GM20431 (cell line): ENCODE results near the gene SMARCE1.

ENCODE experiments used
- in situ Hi-C: fragments of 300-500 bp; cut with MseI, MboI; formaldehyde crosslinking; loops from one replicate; pipeline ENCODE4 v1.15.0; 2020; ENCODE audit warnings: low sequenced_read_pairs; ENCODE audit not compliant: unreplicated experiment

The SMARCE1 gene

GRCh38 chr17:40647624-40648383 lies at the start of gene SMARCE1:
TSS of gene SMARCE1 (minus strand) at chr17:40647818. CDS start at chr17:40645802, 2,016 bp downstream.
- in situ Hi-C loops: no loop called here

- in situ Hi-C loops: no loop called here
Observed at GRCh38 chr17:40697297-40697696, 49.7 kb upstream of the SMARCE1 start.

DNA sequence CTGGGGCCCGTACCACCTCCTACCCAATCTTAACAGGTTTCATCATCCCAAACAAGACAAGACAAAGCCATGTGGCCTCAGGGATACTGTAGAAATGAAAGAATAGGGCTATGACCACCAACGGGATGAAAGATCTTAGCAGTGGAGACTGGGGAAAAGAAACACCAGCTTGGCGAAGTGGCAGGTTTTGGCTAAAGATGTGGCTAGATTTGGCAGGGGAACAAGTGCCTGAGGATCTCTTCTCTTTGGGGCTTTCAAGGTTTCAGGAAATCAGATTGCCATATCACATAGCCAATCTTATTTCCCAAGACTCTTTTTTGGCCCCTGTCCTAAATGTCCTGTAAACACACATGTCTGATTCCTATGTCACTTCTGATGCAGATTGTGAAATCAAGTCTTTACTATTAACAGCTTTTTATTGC lies 49.0 kb upstream of the SMARCE1 start:
- in situ Hi-C loops: no loop called here

DNA sequence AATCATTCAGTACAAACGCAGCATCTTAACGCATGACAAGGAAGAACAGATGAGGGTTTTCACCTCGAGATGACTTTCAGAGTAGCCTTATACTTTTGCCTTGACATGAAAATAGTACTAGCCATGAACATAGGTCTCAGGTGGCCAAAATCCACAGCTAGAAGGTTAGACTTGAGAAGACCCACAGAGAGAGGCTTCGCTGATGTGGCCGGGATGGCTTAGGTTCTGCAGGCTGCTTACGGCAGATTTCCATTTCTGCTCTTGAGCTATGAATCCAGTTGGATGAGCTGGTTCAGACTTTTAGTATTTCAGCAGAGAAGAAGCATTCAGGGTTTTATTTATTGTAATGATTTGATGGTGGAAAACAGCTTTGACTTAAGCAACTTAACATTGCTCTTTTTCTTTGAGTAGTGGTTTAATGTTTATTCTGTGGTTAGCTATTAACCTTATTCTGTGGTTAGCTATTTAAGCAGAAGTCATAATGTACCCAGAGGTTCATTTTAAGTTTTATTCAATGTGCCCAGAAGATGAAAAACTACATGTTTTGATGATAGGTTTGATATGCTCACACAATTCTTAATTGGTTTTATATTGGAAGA lies 48.4 kb upstream of the SMARCE1 start:
- in situ Hi-C loops: no loop called here

DNA sequence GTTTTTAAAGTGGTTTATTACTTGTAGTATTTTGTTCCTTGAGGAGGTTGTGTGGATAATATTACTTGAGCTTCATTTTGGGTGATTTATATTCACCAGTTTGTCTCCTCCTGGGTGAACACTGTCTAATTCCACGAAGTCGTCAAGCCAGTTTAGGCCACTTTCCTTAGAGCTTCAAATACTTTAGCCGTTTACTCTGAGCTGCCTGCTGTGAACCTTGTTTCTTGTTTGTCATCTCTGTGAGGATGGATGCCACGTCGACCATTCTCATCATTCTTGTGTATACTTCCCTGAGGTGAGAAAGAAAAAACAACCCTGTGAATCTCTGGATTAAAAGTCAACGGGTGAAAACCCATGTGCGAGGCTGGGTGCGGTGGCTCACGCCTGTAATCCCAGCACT lies 47.0 kb upstream of the SMARCE1 start:
- in situ Hi-C loops: no loop called here

- in situ Hi-C loops: no loop called here
Observed at GRCh38 chr17:40687106-40687505, 39.5 kb upstream of the SMARCE1 start.

DNA sequence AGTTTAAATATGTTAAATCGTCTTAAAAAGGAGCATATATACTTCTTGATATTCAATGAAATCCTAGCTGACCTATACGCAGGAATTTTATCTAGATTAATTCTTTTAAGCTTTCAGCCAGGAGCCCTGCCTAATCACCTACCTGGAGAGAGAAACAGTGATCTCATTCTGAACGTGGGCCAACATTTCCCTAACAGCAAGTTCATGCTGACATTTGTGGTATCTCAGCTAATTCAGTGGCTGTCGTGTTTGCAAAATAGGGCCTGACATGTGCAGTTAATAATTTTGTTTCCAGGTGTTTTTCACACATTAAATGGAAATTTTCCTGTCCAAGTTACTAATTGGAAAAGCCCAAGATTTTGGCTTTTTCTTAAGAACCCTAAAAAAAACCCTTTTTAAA lies 38.6 kb upstream of the SMARCE1 start:
- in situ Hi-C loops: no loop called here

DNA sequence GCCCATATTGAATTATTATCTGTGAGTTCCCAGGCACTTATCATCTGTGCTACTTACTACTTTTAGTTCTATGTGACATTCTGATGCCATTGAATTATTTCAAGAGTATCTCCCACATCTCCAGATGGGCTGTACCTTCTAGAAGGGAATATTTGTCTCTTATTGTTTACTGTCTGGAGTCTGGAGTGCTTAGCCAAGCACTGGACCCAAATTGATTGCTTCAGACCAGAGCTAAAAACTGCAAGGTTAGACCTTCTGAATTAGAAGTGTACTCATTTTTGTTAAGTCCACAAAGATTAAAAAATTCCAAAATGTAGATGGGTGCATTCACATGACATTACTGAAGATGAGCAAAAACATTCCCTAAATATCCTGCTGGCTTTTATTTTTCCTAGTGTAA lies 33.4 kb upstream of the SMARCE1 start:
- in situ Hi-C loops: no loop called here

- in situ Hi-C loops: no loop called here
Observed at GRCh38 chr17:40679523-40679907, 31.9 kb upstream of the SMARCE1 start.

GRCh38 chr17:40678902-40679522 lies 31.4 kb upstream of the SMARCE1 start:
- in situ Hi-C loops: no loop called here

- in situ Hi-C loops: no loop called here
Observed at GRCh38 chr17:40675905-40676304, 28.3 kb upstream of the SMARCE1 start.

- in situ Hi-C loops: no loop called here
Observed at GRCh38 chr17:40672654-40673053, 25.0 kb upstream of the SMARCE1 start.

DNA sequence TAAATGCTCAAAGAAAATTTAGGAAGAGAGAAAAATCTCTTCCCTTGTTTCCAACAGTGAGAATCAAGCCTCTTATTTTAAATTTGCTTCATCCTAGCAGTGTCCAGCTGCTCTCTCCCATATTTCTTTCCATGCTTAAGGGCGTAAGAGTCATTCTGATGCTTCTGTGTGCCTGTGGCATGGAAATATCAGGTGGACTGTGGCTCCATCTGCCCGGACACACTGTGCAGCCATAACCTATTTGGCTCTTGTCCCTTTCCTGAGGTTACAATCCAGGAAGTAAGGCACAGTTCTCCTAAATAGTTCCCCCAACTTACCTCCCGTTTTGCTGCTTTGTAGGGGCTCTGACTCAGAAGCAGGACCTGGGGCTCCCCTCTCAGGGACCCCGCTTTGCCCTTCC lies 23.7 kb upstream of the SMARCE1 start:
- in situ Hi-C loops: no loop called here

DNA sequence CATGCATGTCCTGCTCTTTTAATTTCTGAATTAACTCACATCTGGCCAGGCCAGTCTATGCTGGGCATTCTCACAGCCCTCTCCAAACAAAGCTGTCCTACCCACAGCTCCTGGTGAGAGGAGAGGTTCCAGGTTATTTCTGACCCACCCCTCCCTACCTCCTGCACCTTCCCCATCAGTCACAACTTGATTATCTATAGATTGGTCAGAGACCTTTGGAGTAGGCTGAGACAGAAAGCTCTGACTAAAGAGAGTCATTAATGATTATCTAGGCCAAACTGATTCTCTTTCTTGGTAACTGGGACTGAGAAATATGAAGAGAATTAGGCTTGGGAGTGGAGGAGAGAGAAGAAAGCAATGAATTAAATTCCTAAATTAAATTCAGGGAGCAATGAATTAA lies 18.7 kb upstream of the SMARCE1 start:
- in situ Hi-C loops: no loop called here

GRCh38 chr17:40664582-40665333 lies 17.1 kb upstream of the SMARCE1 start, which contains the start of gene KRT222:
TSS of gene KRT222 (minus strand) at chr17:40665177. CDS start at chr17:40665099, 78 bp downstream.
- in situ Hi-C loops: no loop called here

DNA sequence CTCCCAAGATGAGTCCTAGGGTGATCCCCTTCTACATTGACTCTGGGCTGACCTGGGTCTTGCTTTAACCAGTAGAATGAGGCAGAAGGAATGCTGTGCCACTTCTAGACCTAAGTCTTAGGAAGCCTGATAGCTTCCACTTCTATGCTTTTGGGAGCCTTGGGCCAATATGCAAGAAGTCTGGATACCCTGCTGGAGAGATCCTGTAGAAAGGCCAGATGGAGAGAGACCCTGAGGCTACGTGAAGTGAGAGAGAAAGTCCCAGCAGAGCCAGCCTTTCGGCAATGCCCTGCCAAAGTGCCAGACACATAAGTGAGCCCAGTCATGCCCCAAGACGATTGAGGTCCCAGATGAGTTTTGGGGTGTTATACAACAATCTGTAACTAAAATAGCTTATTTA lies 15.6 kb upstream of the SMARCE1 start:
- in situ Hi-C loops: no loop called here

- in situ Hi-C loops: no loop called here
Observed at GRCh38 chr17:40659911-40660310, 12.3 kb upstream of the SMARCE1 start.

DNA sequence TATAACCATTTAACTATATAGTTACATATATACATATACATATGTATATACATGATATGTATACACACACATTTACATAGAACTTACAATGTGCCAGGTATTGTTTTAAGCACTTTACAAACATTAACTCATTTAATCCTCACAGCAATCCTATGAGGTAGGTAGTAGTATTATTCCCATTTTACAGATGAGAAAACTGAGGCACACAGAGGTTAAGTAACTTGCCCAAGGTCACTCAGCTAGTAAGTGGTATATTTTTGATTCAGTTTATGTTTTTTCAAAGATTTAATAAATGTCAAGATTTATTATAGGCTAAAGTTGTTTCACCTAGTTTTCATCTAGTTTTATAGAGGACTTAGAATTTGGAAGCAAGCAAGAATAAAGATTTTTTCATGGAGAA lies 10.8 kb upstream of the SMARCE1 start:
- in situ Hi-C loops: no loop called here

- in situ Hi-C loops: no loop called here
Observed at GRCh38 chr17:40651939-40652338, 4.3 kb upstream of the SMARCE1 start.

DNA sequence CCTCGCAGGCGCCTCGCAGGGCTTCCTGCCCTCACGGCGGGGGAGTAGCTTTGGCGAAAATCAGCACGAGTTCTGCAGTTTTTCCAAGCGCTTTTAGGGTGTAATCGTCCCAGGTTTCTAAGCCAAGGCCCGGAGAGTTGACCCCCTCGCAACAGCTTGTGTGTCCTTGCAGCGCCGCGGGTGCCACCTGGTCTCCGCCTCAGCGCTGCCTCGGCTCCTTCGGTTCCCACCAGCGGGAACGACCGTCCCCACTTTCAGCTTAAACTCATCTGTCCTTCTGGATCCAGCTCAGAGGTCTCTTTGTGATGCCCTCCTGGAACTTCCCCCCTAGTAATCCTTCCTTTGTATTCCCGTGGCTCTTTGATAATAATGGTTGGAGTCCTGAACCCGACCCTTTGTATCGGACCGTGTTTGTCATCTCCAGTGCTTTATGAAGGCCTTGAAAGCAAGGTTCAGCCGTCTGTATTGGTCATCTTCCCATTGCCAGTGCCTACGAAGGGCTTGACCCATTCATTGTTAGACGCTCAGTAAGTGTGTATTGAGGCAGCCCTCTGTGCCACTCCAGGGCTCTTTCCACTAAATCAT lies 858 bp upstream of the SMARCE1 start:
- in situ Hi-C loops: no loop called here
